DOHH2 (cell line): ENCODE data around the gene SUSD1.

Experiments
- EZH2phosphoT487 ChIP-seq: fragments of 200-600 bp; sonication (generic); IDR thresholded peaks from 2 replicates; pipeline ENCODE4 v1.6.1; 2017; ENCODE audit warnings: borderline replicate concordance, mild to moderate bottlenecking, antibody characterized with exemption, low read length, moderate library complexity, mixed read lengths
- TF ChIP-seq, protein P1 (sequence below): fragments of 200-600 bp; sonication (generic); IDR thresholded peaks from one replicate; pipeline ENCODE4 v1.5.1; 2014; ENCODE audit warnings: antibody characterized with exemption, mild to moderate bottlenecking, low read depth, low read length; ENCODE audit not compliant: poor library complexity, severe bottlenecking

DNA sequence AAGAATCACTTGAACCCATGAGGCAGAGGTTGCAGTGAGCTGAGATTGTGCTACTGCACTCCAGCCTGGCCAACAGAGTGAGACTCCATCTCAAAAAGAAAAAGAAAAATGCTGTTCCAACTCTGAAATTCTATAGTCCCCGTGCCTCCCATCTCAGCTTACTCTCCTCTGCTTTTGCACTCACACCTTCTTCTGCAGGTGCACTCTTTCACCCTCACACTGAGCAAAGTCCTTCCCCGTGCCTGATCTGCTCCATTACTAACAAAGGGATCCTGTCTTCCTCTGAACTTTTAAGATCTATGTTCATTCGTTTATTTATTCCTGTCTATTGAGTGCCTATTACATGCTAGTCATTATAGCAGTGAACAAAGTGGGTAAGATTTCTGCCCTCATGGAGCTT, 47.8 kb downstream of the SUSD1 start:
- TF ChIP-seq, protein P1, sequence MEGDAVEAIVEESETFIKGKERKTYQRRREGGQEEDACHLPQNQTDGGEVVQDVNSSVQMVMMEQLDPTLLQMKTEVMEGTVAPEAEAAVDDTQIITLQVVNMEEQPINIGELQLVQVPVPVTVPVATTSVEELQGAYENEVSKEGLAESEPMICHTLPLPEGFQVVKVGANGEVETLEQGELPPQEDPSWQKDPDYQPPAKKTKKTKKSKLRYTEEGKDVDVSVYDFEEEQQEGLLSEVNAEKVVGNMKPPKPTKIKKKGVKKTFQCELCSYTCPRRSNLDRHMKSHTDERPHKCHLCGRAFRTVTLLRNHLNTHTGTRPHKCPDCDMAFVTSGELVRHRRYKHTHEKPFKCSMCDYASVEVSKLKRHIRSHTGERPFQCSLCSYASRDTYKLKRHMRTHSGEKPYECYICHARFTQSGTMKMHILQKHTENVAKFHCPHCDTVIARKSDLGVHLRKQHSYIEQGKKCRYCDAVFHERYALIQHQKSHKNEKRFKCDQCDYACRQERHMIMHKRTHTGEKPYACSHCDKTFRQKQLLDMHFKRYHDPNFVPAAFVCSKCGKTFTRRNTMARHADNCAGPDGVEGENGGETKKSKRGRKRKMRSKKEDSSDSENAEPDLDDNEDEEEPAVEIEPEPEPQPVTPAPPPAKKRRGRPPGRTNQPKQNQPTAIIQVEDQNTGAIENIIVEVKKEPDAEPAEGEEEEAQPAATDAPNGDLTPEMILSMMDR, result no peak
- no peak for TF ChIP-seq EZH2phosphoT487
